Panc1 (cell line): Measurements from ENCODE around the gene C9orf43. TPM values are rescaled to one million over a fixed set of nuclear protein-coding genes. Genes with fewer than 3 reads are reported as not detected.

ENCODE experiments used
- ATAC-seq: fragments of 200-7000 bp; cut with Tn5 transposase; 2 replicates; pipeline ENCODE4 v1.9.1; 2020; ENCODE audit warnings: mild to moderate bottlenecking, moderate library complexity
- BruUV-seq: library from RNA; stranded (reverse); fragments of 400-500 nt; replicated peaks from 2 replicates; lab custom pipeline; 2021; lab: Mats Ljungman, UMichigan
- CTCF ChIA-PET: fragments of 300-600 bp; sonication (Branson Sonifier 250); formaldehyde crosslinking; loops from one replicate; lab custom pipeline; 2022; ENCODE audit warnings: antibody characterized with exemption; lab: Charles Lee
- POLR2A ChIA-PET: fragments of 300-600 bp; sonication (Branson Sonifier 250); formaldehyde crosslinking; loops from one replicate; lab custom pipeline; 2022; ENCODE audit warnings: antibody characterized with exemption; lab: Charles Lee
- DNase-seq: peaks from one replicate; pipeline ENCODE4 v3.0.0-alpha.2; 2010; ENCODE audit warnings: low read depth, low spot score
- H3K27ac ChIP-seq: 2 replicates; pipeline ENCODE4 v1.5.1; 2011; ENCODE audit warnings: mild to moderate bottlenecking, low read length, inconsistent platforms
- H3K27me3 ChIP-seq: fragments of 200-500 bp; sonication (Bioruptor generic); 2 replicates; pipeline ENCODE4 v1.6.0; 2014; ENCODE audit warnings: low read length, inconsistent platforms; ENCODE audit not compliant: control insufficient read depth, insufficient read depth
- H3K36me3 ChIP-seq: fragments of 200-500 bp; sonication (Bioruptor generic); 2 replicates; pipeline ENCODE4 v1.5.1; 2014; ENCODE audit warnings: inconsistent platforms, mild to moderate bottlenecking, low read length, moderate library complexity; ENCODE audit not compliant: control insufficient read depth, insufficient read depth
- H3K4me1 ChIP-seq: 2 replicates; pipeline ENCODE4 v1.5.1; 2011; ENCODE audit warnings: inconsistent platforms, mild to moderate bottlenecking, low read length, moderate library complexity; ENCODE audit not compliant: control insufficient read depth, insufficient read depth
- H3K4me3 ChIP-seq, 2 experiments: 2 replicates each; pipeline ENCODE4 v1.5.1; 2011 to 2012; ENCODE audit warnings: low read depth in 2 of 2, low read length in 2 of 2, mild to moderate bottlenecking in 2 of 2, inconsistent platforms in 1 of 2, moderate library complexity in 1 of 2
- H3K9me3 ChIP-seq: fragments of 200-500 bp; sonication (Bioruptor generic); 2 replicates; pipeline ENCODE4 v1.5.1; 2014; ENCODE audit warnings: low read depth, mild to moderate bottlenecking, inconsistent platforms, low read length, moderate library complexity; ENCODE audit not compliant: control insufficient read depth, insufficient read depth
- CTCF ChIP-seq: fragments of 450-650 bp; IDR thresholded peaks from 2 replicates; pipeline ENCODE4 v1.5.1; 2017; ENCODE audit warnings: mild to moderate bottlenecking
- POLR2AphosphoS5 ChIP-seq: IDR thresholded peaks from 2 replicates; pipeline ENCODE4 v1.6.1; 2012; ENCODE audit warnings: mild to moderate bottlenecking, low read depth, low read length, moderate library complexity
- REST ChIP-seq, 2 experiments: IDR thresholded peaks; 2 replicates each; pipeline ENCODE4 v1.6.1; 2011 to 2012; ENCODE audit warnings: low read depth in 2 of 2, control low read depth in 1 of 2, low read length in 1 of 2, mild to moderate bottlenecking in 1 of 2, moderate library complexity in 1 of 2; ENCODE audit not compliant: insufficient read depth in 1 of 2
- SIN3A ChIP-seq: IDR thresholded peaks from 2 replicates; pipeline ENCODE4 v1.6.1; 2012; ENCODE audit warnings: low read depth, mild to moderate bottlenecking, low read length, moderate library complexity, borderline replicate concordance; ENCODE audit not compliant: insufficient read depth
- TCF7L2 ChIP-seq: IDR thresholded peaks from 2 replicates; pipeline ENCODE4 v1.6.1; 2011; ENCODE audit warnings: mild to moderate bottlenecking, low read depth, low read length, inconsistent platforms
- in situ Hi-C: cut with HindIII; loops from 2 replicates; pipeline ENCODE4 v1.10.0; 2016; ENCODE audit warnings: low sequenced_read_pairs, low pct_unique_long_range_greater_than_20kb
- intact Hi-C: fragments of 100-400 bp; cut with micrococcal nuclease; formaldehyde crosslinking; loops from one replicate; pipeline ENCODE4 v1.10.0; 2022; ENCODE audit not compliant: unreplicated experiment
- total RNA-seq: library from RNA; stranded (reverse); gene quantifications from one replicate; pipeline ENCODE4 v1.2.1, GENCODE V29; 2021; ENCODE audit not compliant: unreplicated experiment

Gene C9orf43
- total RNA-seq, 1 experiment from 2014 or later = 1.2 TPM

- DNase-seq (no peak), ATAC-seq (no peak)
- Histone ChIP-seq H3K27me3 (no peaks in the 10 kb centered on the region), H3K9me3 (no peaks in the 10 kb centered on the region), H3K4me3 (no peak overlapping the region), H3K27ac (no peak overlapping the region), H3K36me3 (no peaks in the 10 kb centered on the region), H3K4me1 (no peaks in the 10 kb centered on the region)
- intact Hi-C loops = loop anchor here (5.0 kb wide), 1 partner anchor 213 kb away; no protein-coding TSS in a partner anchor
- no TSS peak for BruUV-seq
- in situ Hi-C loops = no loop called here
- ChIA-PET CTCF (interaction anchor here (0.7 to 2.4 kb wide), 2 partner anchors 160 to 211 kb away, joined by 5 to 10 read pairs; no protein-coding TSS in a partner anchor), POLR2A (no interaction called here)
- TF ChIP-seq TCF7L2 (no peak), SIN3A (no peak), REST (IDR thresholded peaks at IDR 0.05; ENCODE audit: insufficient read depth in 1 of 2, low read depth in 2 of 2, low read length in 1 of 2) (no peak), POLR2AphosphoS5 (no peak), CTCF (no peak)
Observed at GRCh38 chr9:113444736-113445135, 34.2 kb downstream of the C9orf43 start.

GRCh38 chr9:113446323-113446740 lies 35.8 kb downstream of the C9orf43 start:
- intact Hi-C loops (loop anchor here (2.0 to 5.0 kb wide), 2 partner anchors 144 to 211 kb away; no protein-coding TSS in a partner anchor), in situ Hi-C loops (no loop called here)
- ChIA-PET CTCF (interaction anchor here (0.6 to 2.4 kb wide), 4 partner anchors 20 to 211 kb away, joined by 4 to 10 read pairs (median 5); no protein-coding TSS in a partner anchor), POLR2A (no interaction called here)
- BruUV-seq = no TSS peak
- H3K36me3 ChIP-seq = no peaks in the 10 kb centered on the region
- TF ChIP-seq POLR2AphosphoS5 (no peak), CTCF (peak; percentile 52; the same call in 1 of the 2 replicates)
- H3K4me3 ChIP-seq = no peak overlapping the region
- no peaks in the 10 kb centered on the region for H3K4me1 ChIP-seq
- ATAC-seq = peak; percentile 51; the same call in 1 of the 2 replicates
- no peaks in the 10 kb centered on the region for H3K9me3 ChIP-seq
- peak; percentile 25 for DNase-seq
- no peak overlapping the region for H3K27ac ChIP-seq
- no peaks in the 10 kb centered on the region for H3K27me3 ChIP-seq
